GM10248 (cell line): Measurements from ENCODE around the gene FNBP1L.

ENCODE experiments used
- CTCF ChIA-PET: fragments of 300-600 bp; sonication (Branson Sonifier 250); formaldehyde crosslinking; extraction: SDS; loops from one replicate; lab custom pipeline; 2021; ENCODE audit warnings: antibody characterized with exemption; lab: Yijun Ruan, JAX
- POLR2A ChIA-PET: fragments of 350-650 bp; sonication (Branson Sonifier 250); formaldehyde crosslinking; extraction: SDS; loops from one replicate; lab custom pipeline; 2020; ENCODE audit warnings: antibody characterized with exemption; lab: Yijun Ruan, JAX
- DNase-seq: peaks from one replicate; pipeline ENCODE4 v3.0.0; 2012; ENCODE audit errors: extremely low spot score
- CTCF ChIP-seq: IDR thresholded peaks from 2 replicates; pipeline ENCODE4 v1.5.1; 2012; ENCODE audit warnings: mild to moderate bottlenecking, low read depth; ENCODE audit errors: extremely low read depth, missing control alignments, control extremely low read depth

FNBP1L gene

DNA sequence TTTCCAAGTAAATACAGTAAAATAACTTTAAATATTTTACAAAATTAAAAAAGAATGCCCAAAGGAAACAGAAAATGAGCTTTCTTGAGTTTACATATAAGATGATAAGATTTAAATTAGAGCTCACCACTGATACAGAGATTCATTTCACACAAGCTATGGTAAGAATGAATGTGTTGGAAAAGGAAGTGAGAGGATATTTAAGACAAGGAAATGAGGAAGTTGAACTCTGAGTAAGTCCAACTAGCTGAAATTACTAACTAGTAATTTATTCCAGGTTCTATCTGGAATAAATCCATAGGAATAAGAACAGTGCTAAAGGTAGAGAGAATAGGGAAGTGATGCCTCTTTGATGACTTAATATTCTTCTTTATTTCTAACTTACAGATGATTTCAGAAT, 42.4 kb downstream of the FNBP1L start:
- POLR2A ChIA-PET, result no interaction called here
- CTCF ChIA-PET, result interaction anchor here (1.1 kb wide), 1 partner anchor 15 kb away, joined by 3 read pairs; no protein-coding TSS in a partner anchor
- no peak for TF ChIP-seq CTCF
- no peak for DNase-seq

- no peak for TF ChIP-seq CTCF
- ChIA-PET CTCF (no interaction called here), POLR2A (no interaction called here)
- no peak for DNase-seq
Observed at GRCh38 chr1:93495911-93496310, 48.0 kb downstream of the FNBP1L start.

GRCh38 chr1:93496520-93496919, 48.6 kb downstream of the FNBP1L start:
- no peak for TF ChIP-seq CTCF
- POLR2A ChIA-PET, result no interaction called here
- DNase-seq, result no peak
- CTCF ChIA-PET, result no interaction called here

- no peak for DNase-seq
- ChIA-PET CTCF (interaction anchor here (0.8 to 1.4 kb wide), 2 partner anchors 13 to 49 kb away, joined by 3 read pairs; no protein-coding TSS in a partner anchor), POLR2A (no interaction called here)
- TF ChIP-seq CTCF, result no peak
Observed at GRCh38 chr1:93499075-93499474, 51.2 kb downstream of the FNBP1L start.

GRCh38 chr1:93499533-93499932, 51.6 kb downstream of the FNBP1L start:
- TF ChIP-seq CTCF, result no peak
- ChIA-PET CTCF (interaction anchor here (0.8 to 1.9 kb wide), 4 partner anchors 11 to 49 kb away, joined by 3 to 5 read pairs (median 3); no protein-coding TSS in a partner anchor), POLR2A (no interaction called here)
- DNase-seq, result no peak

DNA sequence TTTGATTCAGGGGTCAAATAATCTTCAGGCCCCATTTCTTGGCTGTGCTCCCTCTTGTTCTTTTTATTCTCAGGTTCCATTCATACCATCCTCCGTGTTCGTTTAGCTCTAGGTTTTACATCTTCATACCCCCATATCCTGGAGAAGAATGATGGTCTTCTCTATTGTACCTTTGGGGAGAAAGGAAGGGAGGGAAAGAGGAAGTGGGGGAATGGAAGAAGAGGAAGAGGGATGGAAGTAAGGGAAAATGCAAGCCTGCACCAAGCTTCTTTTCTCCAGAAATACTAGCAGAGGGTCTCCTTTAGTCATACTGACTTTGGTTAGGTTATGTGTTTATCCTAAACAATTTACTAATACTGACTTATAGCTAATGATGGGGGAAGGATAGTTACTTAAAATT, 52.4 kb downstream of the FNBP1L start:
- no peak for TF ChIP-seq CTCF
- CTCF ChIA-PET, result interaction anchor here (1.0 to 1.9 kb wide), 4 partner anchors 9 to 26 kb away, joined by 3 to 5 read pairs (median 4); no protein-coding TSS in a partner anchor
- POLR2A ChIA-PET, result no interaction called here
- no peak for DNase-seq
